Brain microvascular endothelial cell (primary cell): Measurements from ENCODE around the gene DDX31.
A peak's percentile ranks its signal among the peaks of the same experiment; 100 is the strongest.

Source experiments
- DNase-seq: peaks from one replicate; pipeline ENCODE4 v3.0.0-alpha.2; 2020
- H3K27ac ChIP-seq: fragments of 250-450 bp; sonication (Bioruptor Pico); 2 replicates; pipeline ENCODE4 v1.5.1; 2020; ENCODE audit warnings: mild to moderate bottlenecking, moderate library complexity
- H3K27me3 ChIP-seq: fragments of 250-450 bp; sonication (Bioruptor Pico); replicated peaks from 2 replicates; pipeline ENCODE4 v1.5.1; 2020; ENCODE audit warnings: mild to moderate bottlenecking
- H3K36me3 ChIP-seq: fragments of 250-450 bp; sonication (Bioruptor Pico); replicated peaks from 2 replicates; pipeline ENCODE4 v1.5.1; 2020; ENCODE audit warnings: mild to moderate bottlenecking
- H3K4me3 ChIP-seq: 2 replicates; pipeline ENCODE4 v1.5.1; 2011; ENCODE audit warnings: low read depth, mild to moderate bottlenecking, control low read depth, low read length, moderate library complexity
- in situ Hi-C: cut with HindIII; loops from 2 replicates; pipeline ENCODE4 v1.10.0; 2017; ENCODE audit warnings: low sequenced_read_pairs, low pct_ligation_motif_present
- TF ChIP-seq, protein P1 (sequence below): IDR thresholded peaks from 2 replicates; pipeline ENCODE4 v1.5.1; 2011; ENCODE audit warnings: low read depth, mild to moderate bottlenecking, moderate library complexity, low read length, control low read depth, inconsistent platforms; ENCODE audit errors: missing control alignments

DDX31 gene

DNA sequence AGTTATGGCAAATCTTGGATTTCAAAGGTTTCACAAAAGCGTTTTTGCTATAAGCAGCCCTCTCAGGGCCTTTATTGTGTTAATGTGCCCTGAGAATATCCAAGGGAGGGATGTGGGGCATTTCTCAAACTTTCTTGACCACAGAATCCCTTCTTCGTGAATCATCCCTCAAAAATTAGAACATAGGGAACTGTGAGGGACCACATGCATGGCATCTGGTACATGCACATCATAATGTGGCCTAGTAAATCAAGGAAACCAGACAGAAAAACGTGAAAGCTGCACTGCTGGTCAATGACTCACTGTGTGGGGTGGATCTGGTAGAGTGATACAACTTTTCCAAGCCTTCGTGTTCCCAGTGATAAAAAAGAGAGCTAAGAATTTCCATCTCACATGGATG lies 22.4 kb downstream of the DDX31 start:
- Histone ChIP-seq H3K27me3 (no peaks in the 10 kb centered on the region), H3K4me3 (no peak overlapping the region), H3K27ac (peak overlapping the region; percentile 89), H3K36me3 (peaks cover 54% of the 10 kb centered on the region)
- DNase-seq, result peak; percentile 99
- in situ Hi-C loops, result no loop called here
- TF ChIP-seq, protein P1, sequence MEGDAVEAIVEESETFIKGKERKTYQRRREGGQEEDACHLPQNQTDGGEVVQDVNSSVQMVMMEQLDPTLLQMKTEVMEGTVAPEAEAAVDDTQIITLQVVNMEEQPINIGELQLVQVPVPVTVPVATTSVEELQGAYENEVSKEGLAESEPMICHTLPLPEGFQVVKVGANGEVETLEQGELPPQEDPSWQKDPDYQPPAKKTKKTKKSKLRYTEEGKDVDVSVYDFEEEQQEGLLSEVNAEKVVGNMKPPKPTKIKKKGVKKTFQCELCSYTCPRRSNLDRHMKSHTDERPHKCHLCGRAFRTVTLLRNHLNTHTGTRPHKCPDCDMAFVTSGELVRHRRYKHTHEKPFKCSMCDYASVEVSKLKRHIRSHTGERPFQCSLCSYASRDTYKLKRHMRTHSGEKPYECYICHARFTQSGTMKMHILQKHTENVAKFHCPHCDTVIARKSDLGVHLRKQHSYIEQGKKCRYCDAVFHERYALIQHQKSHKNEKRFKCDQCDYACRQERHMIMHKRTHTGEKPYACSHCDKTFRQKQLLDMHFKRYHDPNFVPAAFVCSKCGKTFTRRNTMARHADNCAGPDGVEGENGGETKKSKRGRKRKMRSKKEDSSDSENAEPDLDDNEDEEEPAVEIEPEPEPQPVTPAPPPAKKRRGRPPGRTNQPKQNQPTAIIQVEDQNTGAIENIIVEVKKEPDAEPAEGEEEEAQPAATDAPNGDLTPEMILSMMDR, result no peak

- Histone ChIP-seq H3K27me3 (no peaks in the 10 kb centered on the region), H3K36me3 (peaks cover 57% of the 10 kb centered on the region), H3K4me3 (no peak overlapping the region), H3K27ac (peak overlapping the region; percentile 86)
- TF ChIP-seq, protein P1, result no peak
- in situ Hi-C loops, result no loop called here
- DNase-seq, result no peak
Observed at GRCh38 chr9:132646726-132647125, 23.1 kb downstream of the DDX31 start.

- H3K27ac ChIP-seq, result no peak overlapping the region
- TF ChIP-seq, protein P1, result no peak
- in situ Hi-C loops, result no loop called here
- no peak overlapping the region for H3K4me3 ChIP-seq
- no peak for DNase-seq
- no peaks in the 10 kb centered on the region for H3K27me3 ChIP-seq
- peaks cover 66% of the 10 kb centered on the region for H3K36me3 ChIP-seq
Observed at GRCh38 chr9:132645711-132646110, 24.1 kb downstream of the DDX31 start.

- Histone ChIP-seq H3K36me3 (peaks cover 65% of the 10 kb centered on the region), H3K27ac (no peak overlapping the region), H3K27me3 (no peaks in the 10 kb centered on the region), H3K4me3 (no peak overlapping the region)
- in situ Hi-C loops, result no loop called here
- TF ChIP-seq, protein P1, result no peak
- DNase-seq, result no peak
Observed at GRCh38 chr9:132645306-132645705, 24.5 kb downstream of the DDX31 start.

DNA sequence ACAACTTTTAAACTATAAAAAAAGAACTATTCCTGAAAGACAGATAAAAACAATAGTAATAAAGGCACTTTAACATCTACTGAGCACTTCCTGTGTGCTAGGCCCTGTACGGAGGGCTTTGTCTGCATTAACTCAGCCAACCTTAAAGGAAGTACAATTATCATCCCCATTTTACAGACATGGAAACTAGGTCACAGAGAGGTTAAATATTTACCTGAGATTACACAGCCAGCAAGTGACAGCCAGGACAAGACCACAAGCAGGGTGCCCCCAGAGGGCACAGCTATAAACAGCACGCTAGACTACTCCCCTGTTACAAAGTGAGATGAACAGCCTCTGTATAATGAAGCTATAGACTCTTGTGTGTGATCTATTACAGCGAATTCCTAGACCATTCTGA lies 25.5 kb downstream of the DDX31 start:
- H3K36me3 ChIP-seq, result peaks cover 59% of the 10 kb centered on the region
- H3K27ac ChIP-seq, result no peak overlapping the region
- in situ Hi-C loops, result no loop called here
- no peaks in the 10 kb centered on the region for H3K27me3 ChIP-seq
- no peak overlapping the region for H3K4me3 ChIP-seq
- TF ChIP-seq, protein P1, result peak; percentile 44
- DNase-seq, result no peak

- no peak for DNase-seq
- Histone ChIP-seq H3K36me3 (peaks cover 51% of the 10 kb centered on the region), H3K27ac (no peak overlapping the region), H3K4me3 (no peak overlapping the region), H3K27me3 (no peaks in the 10 kb centered on the region)
- in situ Hi-C loops, result no loop called here
- TF ChIP-seq, protein P1, result no peak
Observed at GRCh38 chr9:132641216-132641615, 28.6 kb downstream of the DDX31 start.
